Upper lobe of right lung (tissue), 1 donor: Measurements from ENCODE around the gene SNX15. TPM values are rescaled to one million over a fixed set of nuclear protein-coding genes. Genes with fewer than 3 reads are reported as not detected.

Experiments
- ATAC-seq: fragments of 200-7000 bp; cut with Tn5 transposase; one replicate; pipeline ENCODE4 v1.9.1; 2020; ENCODE audit warnings: mild to moderate bottlenecking, moderate library complexity
- DNase-seq: peaks from one replicate; pipeline ENCODE4 v3.0.0-alpha.2; 2020
- H3K27ac ChIP-seq: fragments of 200-600 bp; one replicate; pipeline ENCODE4 v1.8.0; 2022
- H3K27me3 ChIP-seq: fragments of 200-600 bp; one replicate; pipeline ENCODE4 v1.8.0; 2022; ENCODE audit warnings: mild to moderate bottlenecking
- H3K36me3 ChIP-seq: fragments of 200-600 bp; one replicate; pipeline ENCODE4 v1.8.0; 2022
- H3K4me1 ChIP-seq: fragments of 200-600 bp; one replicate; pipeline ENCODE4 v1.8.0; 2022
- H3K4me3 ChIP-seq: fragments of 200-600 bp; one replicate; pipeline ENCODE4 v1.8.0; 2022; ENCODE audit warnings: mild to moderate bottlenecking
- H3K9me3 ChIP-seq: fragments of 200-600 bp; one replicate; pipeline ENCODE4 v1.8.0; 2022
- CTCF ChIP-seq: fragments of 200-600 bp; IDR thresholded peaks from one replicate; pipeline ENCODE4 v1.8.0; 2022; ENCODE audit warnings: antibody characterized with exemption
- intact Hi-C: fragments of 100-400 bp; cut with DNase I; formaldehyde crosslinking; loops from one replicate; pipeline ENCODE4 v1.11.0; 2022
- total RNA-seq: library from RNA; stranded (reverse); fragmentation: NEBNext Ultra II Directional; extraction: Animal tissue kit (Norgen Biotek cat#: 25700); gene quantifications from one replicate; pipeline ENCODE4 v1.2.1, GENCODE V29; 2021
- donor health status: DM: no; HTN: yes; CAD: no; lungs with severe emphysema.

The SNX15 gene
- total RNA-seq, 1 donor from 2014 or later: 27.1 TPM

DNA sequence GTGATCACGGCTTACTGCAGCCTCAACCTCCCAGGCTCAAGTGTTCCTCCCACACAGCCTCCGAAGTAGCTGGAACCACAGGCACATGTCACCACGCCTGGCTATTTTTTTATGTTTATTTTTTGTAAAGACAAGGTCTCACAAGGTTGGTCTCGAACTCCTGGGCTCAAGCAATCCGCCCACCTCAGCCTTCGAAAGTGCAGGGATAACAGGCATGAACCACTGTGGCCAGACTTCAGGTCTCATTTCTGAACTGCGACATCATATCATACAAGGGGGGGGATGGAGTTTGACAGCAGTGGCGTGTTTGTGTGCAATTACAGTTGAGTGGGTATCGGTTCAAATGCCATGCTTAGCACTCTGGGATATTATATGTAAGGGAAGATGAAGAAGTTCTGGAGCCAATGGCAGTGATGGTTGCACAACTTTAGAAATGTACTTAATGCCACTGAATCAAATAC is 24.2 kb downstream of the SNX15 start:
- Histone ChIP-seq H3K9me3 (no peaks in the 10 kb centered on the region), H3K4me1 (no peaks in the 10 kb centered on the region), H3K4me3 (no peak overlapping the region), H3K27ac (no peak overlapping the region), H3K27me3 (no peaks in the 10 kb centered on the region), H3K36me3 (no peaks in the 10 kb centered on the region)
- ATAC-seq (no peak), DNase-seq (no peak)
- no peak for TF ChIP-seq CTCF
- intact Hi-C loops: no loop called here

GRCh38 chr11:65053827-65054508 is 26.7 kb downstream of the SNX15 start:
- Histone ChIP-seq H3K36me3 (no peaks in the 10 kb centered on the region), H3K27me3 (no peaks in the 10 kb centered on the region), H3K27ac (no peak overlapping the region), H3K4me3 (no peak overlapping the region), H3K4me1 (no peaks in the 10 kb centered on the region), H3K9me3 (no peaks in the 10 kb centered on the region)
- intact Hi-C loops: no loop called here
- DNase-seq (no peak), ATAC-seq (no peak)
- no peak for TF ChIP-seq CTCF

DNA sequence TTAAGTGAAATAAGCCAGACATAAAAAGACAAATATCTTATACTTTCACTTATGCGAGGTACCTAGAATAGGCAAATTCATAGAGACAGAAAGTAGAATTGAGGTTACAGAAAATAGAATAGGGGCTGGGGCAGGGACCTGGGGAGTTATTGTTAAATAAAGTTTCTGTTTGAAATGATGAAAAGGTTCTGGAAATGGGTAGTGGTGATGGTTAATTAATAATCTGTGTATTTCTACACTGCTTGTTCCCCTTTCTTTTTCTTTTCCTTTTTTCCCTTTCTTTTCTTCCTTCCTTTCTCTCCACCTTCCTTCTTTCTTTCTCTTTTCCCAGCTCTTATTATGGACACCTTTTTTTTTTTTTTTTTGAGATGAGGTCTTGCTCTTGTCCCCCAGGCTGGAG is 28.3 kb downstream of the SNX15 start:
- no peak for DNase-seq
- no peak for TF ChIP-seq CTCF
- no peak for ATAC-seq
- Histone ChIP-seq H3K9me3 (no peaks in the 10 kb centered on the region), H3K36me3 (no peaks in the 10 kb centered on the region), H3K27ac (no peak overlapping the region), H3K4me3 (no peak overlapping the region), H3K4me1 (no peaks in the 10 kb centered on the region), H3K27me3 (no peaks in the 10 kb centered on the region)
- intact Hi-C loops: no loop called here

- ATAC-seq (no peak), DNase-seq (no peak)
- Histone ChIP-seq H3K27me3 (no peaks in the 10 kb centered on the region), H3K36me3 (no peaks in the 10 kb centered on the region), H3K27ac (no peak overlapping the region), H3K4me1 (no peaks in the 10 kb centered on the region), H3K9me3 (no peaks in the 10 kb centered on the region), H3K4me3 (no peak overlapping the region)
- intact Hi-C loops: no loop called here
- TF ChIP-seq CTCF: no peak
Observed at GRCh38 chr11:65056999-65057398, 29.8 kb downstream of the SNX15 start.

- H3K9me3 ChIP-seq: no peaks in the 10 kb centered on the region
- H3K27me3 ChIP-seq: no peaks in the 10 kb centered on the region
- DNase-seq: no peak
- H3K36me3 ChIP-seq: no peaks in the 10 kb centered on the region
- intact Hi-C loops: no loop called here
- H3K4me3 ChIP-seq: no peak overlapping the region
- no peak for TF ChIP-seq CTCF
- H3K27ac ChIP-seq: no peak overlapping the region
- no peaks in the 10 kb centered on the region for H3K4me1 ChIP-seq
- ATAC-seq: no peak
Observed at GRCh38 chr11:65057526-65057925, 30.3 kb downstream of the SNX15 start.

- no peaks in the 10 kb centered on the region for H3K4me1 ChIP-seq
- no peak for TF ChIP-seq CTCF
- H3K9me3 ChIP-seq: no peaks in the 10 kb centered on the region
- no peaks in the 10 kb centered on the region for H3K27me3 ChIP-seq
- no peak for DNase-seq
- no peak for ATAC-seq
- no peak overlapping the region for H3K27ac ChIP-seq
- intact Hi-C loops: no loop called here
- no peaks in the 10 kb centered on the region for H3K36me3 ChIP-seq
- no peak overlapping the region for H3K4me3 ChIP-seq
Observed at GRCh38 chr11:65058012-65058411, 30.8 kb downstream of the SNX15 start.
